Measurements from ENCODE around the gene TACC2.
"Not testable (repeated sequence)": the region's sequence is repeated elsewhere in the genome, so short reads cannot be mapped to it uniquely, and the experiment has no call there.

The TACC2 gene

DNA sequence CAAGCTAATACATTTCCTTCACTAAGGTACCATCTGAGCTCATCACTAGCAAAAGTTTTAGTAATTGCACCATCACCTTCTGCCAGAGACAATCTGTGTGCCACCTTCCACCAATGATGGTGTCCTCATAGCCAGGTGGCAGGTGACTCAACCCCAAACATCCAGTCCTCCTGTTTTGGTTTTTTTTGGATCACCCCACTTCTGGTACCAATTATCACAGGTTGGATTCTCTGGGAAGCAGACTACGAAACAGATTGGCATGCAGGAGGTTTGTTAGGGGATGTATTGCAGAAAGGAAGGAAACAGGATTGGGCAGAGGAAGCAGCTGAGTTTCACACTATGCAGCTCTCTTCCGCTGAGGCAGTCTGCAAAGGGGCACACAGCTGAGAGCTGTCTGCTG is 4.5 kb upstream of the TACC2 start:
- no peak overlapping the region for H3K4me3 ChIP-seq (ENCODE audit: extremely low read depth, insufficient read depth, low read length, poor library complexity, severe bottlenecking)
- 94 to 100% methylated on average over 2 of the region's 2 CpGs for WGBS, 2 experiments (ENCODE audit: insufficient coverage in 2 of 2)
- peaks cover 14% of the 10 kb centered on the region for H3K9me3 ChIP-seq (ENCODE audit: control insufficient read depth, low read length)
- H3K36me3 ChIP-seq (ENCODE audit: control insufficient read depth, insufficient read depth, low read length) = no peaks in the 10 kb centered on the region
- no peaks in the 10 kb centered on the region for H3K4me1 ChIP-seq (ENCODE audit: control insufficient read depth, insufficient read depth, low read length, poor library complexity, severe bottlenecking)
- no peak overlapping the region for H3K27ac ChIP-seq (ENCODE audit: low read depth, low read length, severe bottlenecking)

DNA sequence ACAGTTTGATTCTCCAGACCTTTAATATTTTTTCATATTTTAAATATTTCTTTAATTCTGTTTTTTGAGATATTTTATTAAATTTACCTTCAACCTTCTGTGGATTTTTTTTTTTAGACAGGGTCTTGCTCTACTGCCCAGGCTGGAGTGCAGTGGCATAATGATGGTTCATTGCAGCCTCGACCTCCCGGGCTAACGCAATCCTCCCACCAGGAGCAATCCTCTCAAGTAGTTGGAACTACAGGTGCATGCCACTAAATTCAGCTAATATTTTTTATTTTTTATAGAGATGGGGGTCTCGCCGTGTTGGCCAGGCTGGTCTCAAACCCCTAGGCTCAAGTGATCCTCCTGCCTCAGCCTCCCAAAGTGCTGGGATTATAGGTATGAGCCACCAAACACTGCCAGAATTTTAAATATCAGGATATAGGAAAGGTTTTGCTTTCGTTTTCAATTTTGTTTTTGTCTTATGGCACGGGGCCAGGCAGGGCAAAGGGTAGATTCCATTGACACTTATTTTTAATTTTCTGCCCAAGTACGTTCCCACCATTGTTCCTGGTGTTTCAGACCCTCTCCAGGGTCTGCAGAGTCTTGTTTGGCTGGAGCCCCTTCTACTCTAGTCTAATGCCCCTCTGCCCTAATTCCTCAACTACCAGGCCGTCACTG is 1.2 kb downstream of the TACC2 start:
- Histone ChIP-seq H3K4me3 (ENCODE audit: extremely low read depth, insufficient read depth, low read length, poor library complexity, severe bottlenecking) (no peak overlapping the region), H3K4me1 (ENCODE audit: control insufficient read depth, insufficient read depth, low read length, poor library complexity, severe bottlenecking) (no peaks in the 10 kb centered on the region), H3K9me3 (ENCODE audit: control insufficient read depth, low read length) (no peaks in the 10 kb centered on the region), H3K27ac (ENCODE audit: low read depth, low read length, severe bottlenecking) (no peak overlapping the region), H3K36me3 (ENCODE audit: control insufficient read depth, insufficient read depth, low read length) (no peaks in the 10 kb centered on the region)
- WGBS, 2 experiments (ENCODE audit: insufficient coverage in 2 of 2) = 84 to 87% methylated on average over 2 to 3 of the region's 9 CpGs

DNA sequence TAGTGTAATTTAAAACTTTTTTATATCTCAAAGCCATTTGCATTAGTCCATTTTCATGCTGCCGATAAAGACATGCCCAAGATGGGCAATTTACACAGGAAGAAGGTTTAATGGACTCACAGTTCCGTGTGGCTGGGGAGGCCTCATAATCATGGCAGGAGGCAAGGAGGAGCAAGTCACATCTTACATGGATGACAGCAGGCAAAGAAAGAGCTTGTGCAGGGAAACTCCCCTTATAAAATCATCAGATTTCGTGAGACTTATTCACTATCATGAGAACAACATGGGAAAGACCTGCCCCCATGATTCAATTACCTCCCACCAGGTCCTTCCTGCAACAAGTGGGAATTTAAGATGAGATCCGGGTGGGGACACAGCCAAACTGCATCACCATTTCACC is 2.8 kb downstream of the TACC2 start:
- 90 to 100% methylated on average over 1 to 3 of the region's 4 CpGs for WGBS, 2 experiments (ENCODE audit: insufficient coverage in 2 of 2)
- not testable (repeated sequence) for H3K27ac ChIP-seq (ENCODE audit: low read depth, low read length, severe bottlenecking); H3K4me1 ChIP-seq (ENCODE audit: control insufficient read depth, insufficient read depth, low read length, poor library complexity, severe bottlenecking); H3K36me3 ChIP-seq (ENCODE audit: control insufficient read depth, insufficient read depth, low read length); H3K9me3 ChIP-seq (ENCODE audit: control insufficient read depth, low read length); H3K4me3 ChIP-seq (ENCODE audit: extremely low read depth, insufficient read depth, low read length, poor library complexity, severe bottlenecking)

DNA sequence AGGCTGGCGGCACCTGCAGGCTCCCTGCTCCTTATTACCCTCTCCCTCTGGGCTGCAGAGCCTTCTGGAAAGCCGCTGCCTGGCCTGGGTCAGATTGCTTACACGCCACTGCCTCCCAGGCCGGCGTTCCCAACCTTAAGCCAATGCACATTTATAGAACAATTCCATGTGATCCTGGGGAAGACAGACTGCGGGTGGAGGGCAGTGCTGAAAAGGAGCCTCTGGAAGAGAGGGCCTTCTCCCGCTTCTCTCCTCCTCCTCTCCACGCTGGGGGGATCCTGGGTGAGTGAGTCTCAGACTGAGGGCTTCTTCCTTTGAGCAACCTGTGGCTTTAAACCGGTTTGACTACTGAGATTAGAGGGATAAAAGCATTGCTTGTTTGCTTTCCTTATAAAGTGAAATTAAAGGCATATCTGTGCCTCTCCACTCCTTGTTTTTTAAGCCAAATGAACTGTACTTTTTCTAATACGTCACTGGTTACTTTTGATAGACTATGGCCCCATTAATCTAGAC is 5.5 kb downstream of the TACC2 start:
- H3K36me3 ChIP-seq (ENCODE audit: control insufficient read depth, insufficient read depth, low read length) = no peaks in the 10 kb centered on the region
- no peak overlapping the region for H3K4me3 ChIP-seq (ENCODE audit: extremely low read depth, insufficient read depth, low read length, poor library complexity, severe bottlenecking)
- 33 to 51% methylated on average over 4 of the region's 10 CpGs for WGBS, 2 experiments (ENCODE audit: insufficient coverage in 2 of 2)
- H3K4me1 ChIP-seq (ENCODE audit: control insufficient read depth, insufficient read depth, low read length, poor library complexity, severe bottlenecking) = no peaks in the 10 kb centered on the region
- no peak overlapping the region for H3K27ac ChIP-seq (ENCODE audit: low read depth, low read length, severe bottlenecking)
- no peaks in the 10 kb centered on the region for H3K9me3 ChIP-seq (ENCODE audit: control insufficient read depth, low read length)

DNA sequence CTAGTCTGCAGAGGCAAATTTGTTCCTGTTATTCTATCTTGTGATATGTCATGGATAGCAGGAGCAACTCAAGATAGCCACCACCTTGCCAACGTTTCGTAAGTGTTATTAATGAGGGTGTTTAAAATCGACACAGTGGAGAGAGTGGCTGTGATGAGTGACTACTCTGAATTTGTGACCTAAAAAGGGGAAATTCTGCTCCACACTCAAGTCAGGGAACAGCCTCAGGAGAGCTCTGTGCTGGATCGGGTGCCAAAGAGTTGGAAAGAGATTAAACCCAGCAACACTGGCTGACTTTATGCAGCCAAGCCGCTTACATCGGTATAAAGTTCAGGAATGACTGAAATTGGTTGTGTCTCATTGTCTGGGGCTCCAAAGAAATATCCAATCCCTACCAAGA is 9.5 kb downstream of the TACC2 start:
- Histone ChIP-seq H3K27ac (ENCODE audit: low read depth, low read length, severe bottlenecking) (no peak overlapping the region), H3K4me3 (ENCODE audit: extremely low read depth, insufficient read depth, low read length, poor library complexity, severe bottlenecking) (no peak overlapping the region), H3K9me3 (ENCODE audit: control insufficient read depth, low read length) (peaks cover 6% of the 10 kb centered on the region), H3K36me3 (ENCODE audit: control insufficient read depth, insufficient read depth, low read length) (no peaks in the 10 kb centered on the region), H3K4me1 (ENCODE audit: control insufficient read depth, insufficient read depth, low read length, poor library complexity, severe bottlenecking) (no peaks in the 10 kb centered on the region)
- WGBS, 2 experiments (ENCODE audit: insufficient coverage in 2 of 2) = 88 to 92% methylated on average over 6 of the region's 6 CpGs

DNA sequence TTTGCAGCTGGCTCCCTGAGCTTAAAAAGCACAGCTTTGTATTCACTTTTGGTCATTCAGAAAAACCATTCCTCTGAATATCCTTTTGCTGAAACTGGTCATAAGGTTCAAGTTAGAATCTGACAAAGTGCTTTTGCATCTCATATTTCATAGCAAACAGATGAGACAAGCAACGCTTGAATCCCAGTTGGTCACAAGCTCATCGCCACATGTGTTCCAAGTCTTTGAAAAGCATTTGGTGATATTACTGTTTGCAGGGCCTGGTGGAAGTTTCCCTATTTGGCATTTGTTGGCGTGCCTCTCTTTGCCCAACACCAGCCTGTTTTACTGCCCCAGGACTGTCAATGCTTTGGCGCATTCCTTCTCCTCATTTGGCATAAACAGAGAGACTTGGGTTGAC is 10.3 kb downstream of the TACC2 start:
- 89 to 97% methylated on average over 3 of the region's 4 CpGs for WGBS, 2 experiments (ENCODE audit: insufficient coverage in 2 of 2)
- no peaks in the 10 kb centered on the region for H3K4me1 ChIP-seq (ENCODE audit: control insufficient read depth, insufficient read depth, low read length, poor library complexity, severe bottlenecking)
- H3K9me3 ChIP-seq (ENCODE audit: control insufficient read depth, low read length) = peaks cover 6% of the 10 kb centered on the region
- no peaks in the 10 kb centered on the region for H3K36me3 ChIP-seq (ENCODE audit: control insufficient read depth, insufficient read depth, low read length)
- H3K27ac ChIP-seq (ENCODE audit: low read depth, low read length, severe bottlenecking) = no peak overlapping the region
- H3K4me3 ChIP-seq (ENCODE audit: extremely low read depth, insufficient read depth, low read length, poor library complexity, severe bottlenecking) = no peak overlapping the region

DNA sequence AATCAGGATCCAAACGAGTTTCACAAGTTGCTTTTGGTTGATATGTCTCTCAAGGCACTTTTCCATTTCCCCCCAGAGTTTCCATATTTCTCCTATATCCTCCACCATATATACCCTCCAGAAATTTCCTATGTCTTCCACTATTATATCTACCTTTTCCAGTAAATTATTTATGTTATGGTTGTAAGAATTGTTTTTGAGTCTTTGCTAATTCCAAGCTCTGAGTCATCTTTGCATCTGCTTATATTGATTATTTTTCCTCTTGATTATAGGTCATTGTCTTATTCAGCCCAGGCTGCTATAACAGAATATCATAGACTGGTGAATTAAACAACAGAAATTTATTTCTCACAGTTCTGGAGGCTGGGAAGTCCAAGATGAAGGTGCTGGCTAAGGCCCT is 12.7 kb downstream of the TACC2 start:
- H3K4me3 ChIP-seq (ENCODE audit: extremely low read depth, insufficient read depth, low read length, poor library complexity, severe bottlenecking) = no peak overlapping the region
- no peak overlapping the region for H3K27ac ChIP-seq (ENCODE audit: low read depth, low read length, severe bottlenecking)
- peaks cover 6% of the 10 kb centered on the region for H3K9me3 ChIP-seq (ENCODE audit: control insufficient read depth, low read length)
- H3K36me3 ChIP-seq (ENCODE audit: control insufficient read depth, insufficient read depth, low read length) = no peaks in the 10 kb centered on the region
- no peaks in the 10 kb centered on the region for H3K4me1 ChIP-seq (ENCODE audit: control insufficient read depth, insufficient read depth, low read length, poor library complexity, severe bottlenecking)
- WGBS, 2 experiments (ENCODE audit: insufficient coverage in 2 of 2) = 80% methylated on average over 1 of the region's 1 CpG; no CpG with 5 or more reads in 1 of the 2 experiments

DNA sequence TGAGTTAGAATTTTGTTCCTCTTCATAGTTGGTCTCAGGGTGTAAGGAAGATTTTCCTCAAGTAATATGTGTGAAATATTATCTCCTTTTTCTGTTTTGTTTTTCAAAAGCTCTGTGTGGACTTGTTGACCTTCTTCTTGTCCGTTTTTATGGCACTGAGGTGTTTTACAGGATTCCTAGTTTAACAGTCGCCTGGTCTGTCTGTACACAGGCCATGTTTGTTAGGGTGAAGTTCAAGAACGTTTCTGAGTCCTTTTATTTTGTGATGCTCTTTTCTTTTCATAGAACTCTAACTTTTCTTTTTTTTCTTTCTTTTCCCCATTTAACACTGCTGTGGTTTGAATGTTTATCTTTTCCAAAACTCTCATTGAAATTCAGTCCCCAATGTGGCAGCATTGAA is 18.5 kb downstream of the TACC2 start:
- H3K9me3 ChIP-seq (ENCODE audit: control insufficient read depth, low read length) = no peaks in the 10 kb centered on the region
- 42% methylated on average over 2 of the region's 3 CpGs; no CpG with 5 or more reads in 1 of the 2 experiments for WGBS, 2 experiments (ENCODE audit: insufficient coverage in 2 of 2)

DNA sequence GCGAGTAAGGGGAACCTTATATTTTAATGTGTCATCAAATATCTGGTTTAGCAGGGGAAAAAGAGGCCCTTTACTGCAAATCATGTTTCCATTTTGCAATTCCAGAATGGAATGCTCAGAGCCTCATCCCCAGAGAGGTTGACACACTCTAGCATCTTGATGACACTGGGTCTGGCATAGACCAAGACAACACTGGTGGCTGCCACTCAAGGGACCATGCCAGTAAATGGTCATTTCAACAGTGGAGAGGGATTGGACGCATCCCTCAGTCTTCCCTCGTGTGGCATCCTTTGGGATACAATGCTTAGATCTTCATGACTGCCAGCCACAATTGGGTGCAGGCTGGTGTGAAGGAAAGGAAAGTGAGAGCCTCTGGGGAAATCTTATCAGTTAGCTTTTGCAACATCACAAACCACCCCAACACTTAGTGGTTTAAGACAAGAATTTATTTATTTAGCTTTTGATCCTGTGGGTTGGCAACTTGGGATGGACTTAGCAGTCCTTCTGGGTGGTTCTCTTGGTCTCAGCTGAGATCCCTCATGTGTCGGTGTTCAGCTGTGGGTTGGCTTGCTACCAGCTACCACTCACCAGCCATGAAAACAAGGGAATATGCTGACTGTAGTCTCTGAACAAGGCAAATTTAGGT is 21.6 kb downstream of the TACC2 start:
- H3K36me3 ChIP-seq (ENCODE audit: control insufficient read depth, insufficient read depth, low read length) = no peaks in the 10 kb centered on the region
- WGBS, 2 experiments (ENCODE audit: insufficient coverage in 2 of 2) = 80 to 100% methylated on average over 1 to 2 of the region's 4 CpGs
- no peak overlapping the region for H3K4me3 ChIP-seq (ENCODE audit: extremely low read depth, insufficient read depth, low read length, poor library complexity, severe bottlenecking)
- H3K9me3 ChIP-seq (ENCODE audit: control insufficient read depth, low read length) = no peaks in the 10 kb centered on the region
- H3K4me1 ChIP-seq (ENCODE audit: control insufficient read depth, insufficient read depth, low read length, poor library complexity, severe bottlenecking) = no peaks in the 10 kb centered on the region
- H3K27ac ChIP-seq (ENCODE audit: low read depth, low read length, severe bottlenecking) = no peak overlapping the region

More for the DNA sequence above, 18.5 kb downstream of the TACC2 start:
- Histone ChIP-seq H3K4me3 (ENCODE audit: extremely low read depth, insufficient read depth, low read length, poor library complexity, severe bottlenecking) (no peak overlapping the region), H3K36me3 (ENCODE audit: control insufficient read depth, insufficient read depth, low read length) (no peaks in the 10 kb centered on the region), H3K4me1 (ENCODE audit: control insufficient read depth, insufficient read depth, low read length, poor library complexity, severe bottlenecking) (no peaks in the 10 kb centered on the region), H3K27ac (ENCODE audit: low read depth, low read length, severe bottlenecking) (no peak overlapping the region)

DNA sequence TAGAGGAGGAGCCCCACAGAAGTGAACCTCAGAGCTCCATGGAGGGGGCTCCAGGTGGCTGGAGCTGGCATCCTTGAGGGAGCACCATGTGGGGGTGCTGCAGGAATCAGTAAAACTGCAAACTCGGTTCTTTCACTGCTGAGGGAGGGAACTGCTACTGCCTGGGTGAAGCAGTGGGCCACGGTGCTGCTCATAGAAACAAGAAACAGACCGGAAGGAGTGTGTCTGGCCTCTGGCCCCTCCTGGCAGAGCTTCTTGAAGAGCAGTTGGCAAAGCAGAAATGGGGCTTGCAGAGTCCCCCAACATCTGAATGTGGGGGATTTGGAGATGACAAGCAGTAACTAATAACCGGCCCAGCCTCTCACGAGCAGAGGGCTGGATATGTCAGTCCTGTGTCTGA is 23.8 kb downstream of the TACC2 start:
- WGBS, 2 experiments (ENCODE audit: insufficient coverage in 2 of 2) = 90 to 96% methylated on average over 4 to 5 of the region's 5 CpGs
- Histone ChIP-seq H3K4me3 (ENCODE audit: extremely low read depth, insufficient read depth, low read length, poor library complexity, severe bottlenecking) (no peak overlapping the region), H3K36me3 (ENCODE audit: control insufficient read depth, insufficient read depth, low read length) (no peaks in the 10 kb centered on the region), H3K4me1 (ENCODE audit: control insufficient read depth, insufficient read depth, low read length, poor library complexity, severe bottlenecking) (no peaks in the 10 kb centered on the region), H3K9me3 (ENCODE audit: control insufficient read depth, low read length) (no peaks in the 10 kb centered on the region), H3K27ac (ENCODE audit: low read depth, low read length, severe bottlenecking) (no peak overlapping the region)

DNA sequence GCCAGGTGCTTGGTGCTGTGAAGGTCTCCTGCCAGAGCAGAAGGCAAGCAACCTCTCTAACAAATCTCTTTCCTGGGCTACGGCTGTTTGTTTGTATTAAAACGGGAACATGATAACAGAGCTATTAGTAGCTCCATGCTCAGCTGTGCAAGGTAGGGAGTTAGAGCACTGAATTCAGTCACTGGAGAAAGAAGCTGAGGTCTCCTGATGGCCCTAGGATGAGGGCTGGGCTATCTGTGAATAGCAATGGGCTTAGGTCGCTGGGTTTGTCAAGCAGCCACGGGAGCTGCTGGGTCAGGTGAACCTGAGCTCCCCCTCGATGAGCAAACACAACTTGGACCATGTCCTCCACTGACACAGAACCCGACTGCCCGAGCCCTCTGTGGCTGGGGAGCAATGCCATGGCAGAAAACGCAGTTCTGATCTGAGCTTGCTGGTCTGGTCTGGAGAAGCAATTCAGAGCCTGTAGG is 24.4 kb downstream of the TACC2 start:
- no peaks in the 10 kb centered on the region for H3K4me1 ChIP-seq (ENCODE audit: control insufficient read depth, insufficient read depth, low read length, poor library complexity, severe bottlenecking)
- no peak overlapping the region for H3K27ac ChIP-seq (ENCODE audit: low read depth, low read length, severe bottlenecking)
- no peaks in the 10 kb centered on the region for H3K36me3 ChIP-seq (ENCODE audit: control insufficient read depth, insufficient read depth, low read length)
- no peak overlapping the region for H3K4me3 ChIP-seq (ENCODE audit: extremely low read depth, insufficient read depth, low read length, poor library complexity, severe bottlenecking)
- WGBS, 2 experiments (ENCODE audit: insufficient coverage in 2 of 2) = 84 to 89% methylated on average over 5 to 8 of the region's 8 CpGs
- H3K9me3 ChIP-seq (ENCODE audit: control insufficient read depth, low read length) = no peaks in the 10 kb centered on the region

Data from mesodermal cell (in vitro differentiated cells).